NCI-H748 (cell line): ENCODE data around the gene ANKRD13B.

Source experiments
- DNase-seq: peaks from one replicate; lab custom pipeline; 2025; ENCODE audit not compliant: unreplicated experiment; lab: John Stamatoyannopoulos, UW

Gene ANKRD13B

GRCh38 chr17:29581583-29582253 is 11.2 kb upstream of the ANKRD13B start:
- peak; percentile 85 for DNase-seq

GRCh38 chr17:29582254-29582765 is 10.6 kb upstream of the ANKRD13B start:
- DNase-seq, result no peak

GRCh38 chr17:29582772-29583171 is 10.2 kb upstream of the ANKRD13B start:
- no peak for DNase-seq

GRCh38 chr17:29583324-29584248 is 9.3 kb upstream of the ANKRD13B start:
- DNase-seq, result no peak

GRCh38 chr17:29584452-29585079 is 8.4 kb upstream of the ANKRD13B start:
- no peak for DNase-seq

- DNase-seq, result no peak
These were observed 7.7 kb upstream of the ANKRD13B start for GRCh38 chr17:29585080-29585751.

- no peak for DNase-seq
These were observed 6.1 kb upstream of the ANKRD13B start for GRCh38 chr17:29586676-29587469.

GRCh38 chr17:29587591-29587990 is 5.3 kb upstream of the ANKRD13B start:
- no peak for DNase-seq

- DNase-seq, result no peak
These were observed 4.8 kb upstream of the ANKRD13B start for GRCh38 chr17:29588017-29588561.

GRCh38 chr17:29588562-29589411 is 4.1 kb upstream of the ANKRD13B start:
- DNase-seq, result peak; percentile 76

GRCh38 chr17:29589524-29590410 is 3.2 kb upstream of the ANKRD13B start, which contains the start of gene GIT1:
TSS of gene GIT1 (minus strand) at chr17:29589648. CDS start at chr17:29589378, 270 bp downstream.
- DNase-seq, result peak; percentile 94

GRCh38 chr17:29590411-29591145 is 2.4 kb upstream of the ANKRD13B start:
- DNase-seq, result peak; percentile 56

- peak; percentile 59 for DNase-seq
These were observed 1.7 kb upstream of the ANKRD13B start for GRCh38 chr17:29591146-29591736.

GRCh38 chr17:29591737-29592608 is 959 bp upstream of the ANKRD13B start:
- DNase-seq, result peak; percentile 94

GRCh38 chr17:29593591-29594518 is 923 bp downstream of the ANKRD13B start:
- DNase-seq, result peak; percentile 65
